ENCODE data around the gene LIPJ.

The LIPJ gene

DNA sequence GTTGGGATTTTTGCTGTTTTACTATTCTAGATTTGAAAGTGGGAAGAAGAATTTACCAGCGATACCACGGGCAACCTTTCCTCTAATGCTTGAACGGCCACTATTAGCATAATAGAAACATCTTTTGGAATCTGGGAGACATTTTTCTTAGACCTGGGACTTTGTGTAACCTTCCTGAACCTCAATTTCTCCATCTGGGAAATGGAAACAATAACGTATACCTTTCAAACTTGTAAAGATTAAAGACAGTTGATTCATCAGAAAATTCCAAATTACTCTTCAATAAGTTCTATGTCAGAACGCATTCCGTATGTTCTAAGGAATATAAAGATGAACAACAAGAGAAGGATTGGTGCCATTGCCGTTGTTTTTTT, 3.0 kb upstream of the LIPJ start:
- in situ Hi-C loops (cut with MboI; ENCODE audit: low pct_unique_long_range_greater_than_20kb, low sequenced_read_pairs): no loop called here

DNA sequence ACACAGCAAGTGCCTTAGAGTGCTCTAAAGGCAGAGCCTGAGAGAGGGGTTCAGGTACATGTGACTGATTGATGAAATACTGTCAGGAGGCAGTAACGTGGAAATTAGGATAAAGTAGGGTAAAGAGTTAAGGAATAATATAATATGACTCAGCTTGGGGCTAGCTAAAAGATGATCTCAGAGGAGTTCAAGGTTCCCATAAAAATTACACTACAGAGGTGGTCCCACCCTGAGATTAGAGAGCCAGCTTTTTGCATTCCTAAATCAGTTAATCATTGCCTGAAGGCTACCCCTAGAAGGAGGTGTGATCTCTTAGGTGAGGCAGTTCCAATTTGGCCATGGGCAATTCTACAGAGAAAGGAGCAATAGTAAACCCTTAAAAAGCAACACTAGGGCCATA, 5.8 kb downstream of the LIPJ start:
- in situ Hi-C loops (cut with MboI; ENCODE audit: low pct_unique_long_range_greater_than_20kb, low sequenced_read_pairs): no loop called here
- DNase-seq: no peak

More for the DNA sequence above, 3.0 kb upstream of the LIPJ start:
- DNase-seq: no peak

DNA sequence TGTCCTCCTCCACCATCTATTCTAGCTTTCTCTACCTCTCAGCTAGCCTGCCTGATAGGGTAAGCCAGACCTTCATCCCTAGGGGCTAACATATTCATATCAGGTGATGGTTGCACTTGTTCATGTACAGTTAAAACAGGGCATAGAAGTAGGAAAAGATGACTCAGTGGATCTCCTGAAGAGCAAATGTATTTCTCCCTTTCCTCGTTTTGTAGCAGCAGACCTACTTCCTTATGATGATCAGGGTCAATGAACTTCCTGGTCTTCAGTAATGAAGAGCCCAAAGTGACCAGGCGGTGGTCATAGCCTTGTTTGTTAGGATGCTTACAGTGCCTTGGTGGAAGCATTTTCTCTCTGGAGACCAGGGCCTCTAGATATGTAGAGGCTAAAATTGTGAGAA, 6.3 kb downstream of the LIPJ start:
- DNase-seq: no peak
- in situ Hi-C loops (cut with MboI; ENCODE audit: low pct_unique_long_range_greater_than_20kb, low sequenced_read_pairs): no loop called here

DNA sequence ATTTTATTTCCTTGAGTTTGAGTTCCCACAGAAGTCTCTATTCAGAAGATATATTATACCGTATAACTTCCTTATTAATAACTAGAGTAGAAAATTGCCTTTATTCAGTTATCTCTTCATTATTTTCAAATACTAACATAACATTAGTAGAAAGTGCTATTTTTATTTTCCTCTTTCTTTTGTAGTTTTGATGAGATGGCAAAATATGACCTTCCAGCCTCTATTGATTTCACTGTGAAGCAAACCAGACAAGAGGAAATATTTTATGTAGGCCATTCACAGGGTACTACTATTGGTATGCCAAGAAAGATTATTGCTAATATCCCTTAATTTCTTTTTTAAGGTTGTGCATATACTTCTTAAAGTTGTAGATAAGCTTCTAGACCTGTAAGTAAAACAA, 7.9 kb downstream of the LIPJ start:
- DNase-seq: no peak
- in situ Hi-C loops (cut with MboI; ENCODE audit: low pct_unique_long_range_greater_than_20kb, low sequenced_read_pairs): no loop called here

DNA sequence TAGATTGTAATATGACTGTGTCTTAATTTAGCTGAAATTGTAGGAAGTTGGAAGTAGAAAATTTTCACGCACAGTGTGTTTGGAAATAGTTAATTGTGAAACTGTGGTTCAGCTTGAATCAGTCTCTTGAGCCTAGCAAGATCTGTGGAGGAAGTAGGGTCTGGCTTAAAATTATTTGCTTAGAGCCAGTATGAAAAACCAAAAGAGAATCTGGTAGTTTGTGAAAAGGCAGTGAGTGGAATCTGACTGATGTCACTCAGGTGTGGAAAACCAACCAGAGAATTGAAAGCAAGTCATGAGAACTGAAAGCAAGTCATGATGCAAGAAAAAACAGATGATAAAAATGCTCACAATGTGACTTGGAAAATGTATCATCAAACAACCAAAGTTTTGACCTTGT, 11.5 kb downstream of the LIPJ start:
- in situ Hi-C loops (cut with MboI; ENCODE audit: low pct_unique_long_range_greater_than_20kb, low sequenced_read_pairs): no loop called here
- DNase-seq: peak; percentile 13

DNA sequence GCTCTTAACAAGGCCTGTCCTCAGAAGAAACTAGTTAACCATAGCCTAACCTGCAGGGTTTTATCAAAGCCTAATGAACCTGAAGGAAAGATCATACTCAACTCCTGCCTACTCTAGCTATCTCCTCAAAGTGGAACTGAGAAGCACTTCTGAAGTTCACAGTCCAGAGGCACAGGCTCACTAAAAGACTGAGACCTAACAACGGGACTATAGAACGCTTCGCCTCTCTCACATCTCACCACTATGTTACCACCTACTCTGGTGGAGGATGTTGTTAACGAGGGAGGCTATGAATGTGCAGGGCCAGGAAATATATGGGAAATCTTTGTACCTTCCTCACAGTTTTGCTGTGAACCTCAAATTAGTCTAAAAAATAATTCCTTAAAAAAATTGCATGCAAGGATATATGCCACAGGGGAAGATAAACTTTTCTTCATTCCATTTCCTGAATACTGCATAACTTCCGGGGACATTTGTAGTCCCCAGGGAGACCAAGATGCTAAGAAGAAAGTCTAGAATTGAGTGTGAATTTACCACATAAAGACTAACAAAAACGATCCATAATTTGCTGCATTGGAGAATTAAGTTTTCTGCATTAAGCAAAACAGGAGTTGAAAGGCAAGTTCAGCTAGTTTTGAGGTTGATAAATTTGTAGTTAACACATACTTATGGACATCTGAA, 21.6 kb downstream of the LIPJ start:
- no peak for DNase-seq
- in situ Hi-C loops (cut with MboI; ENCODE audit: low pct_unique_long_range_greater_than_20kb, low sequenced_read_pairs): no loop called here

DNA sequence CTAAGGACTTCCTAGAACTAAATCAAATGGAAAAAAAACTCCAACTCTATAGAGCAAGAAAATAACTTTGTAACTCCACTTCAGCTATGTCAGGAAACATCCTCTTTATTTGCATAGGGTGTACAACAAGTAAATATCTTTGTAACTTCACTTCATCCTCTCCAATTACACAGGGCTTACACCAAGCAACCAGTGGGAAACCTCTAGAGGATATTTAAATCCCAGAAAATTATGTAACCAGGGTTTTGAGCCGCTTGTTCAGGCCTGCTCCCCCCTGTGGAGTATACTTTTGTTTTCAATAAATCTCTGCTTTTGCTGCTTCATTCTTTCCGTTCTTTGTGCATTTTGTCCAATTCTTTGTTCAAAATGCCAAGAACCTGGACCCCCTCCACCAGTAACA, 22.2 kb downstream of the LIPJ start:
- in situ Hi-C loops (cut with MboI; ENCODE audit: low pct_unique_long_range_greater_than_20kb, low sequenced_read_pairs): no loop called here
- DNase-seq: no peak

DNA sequence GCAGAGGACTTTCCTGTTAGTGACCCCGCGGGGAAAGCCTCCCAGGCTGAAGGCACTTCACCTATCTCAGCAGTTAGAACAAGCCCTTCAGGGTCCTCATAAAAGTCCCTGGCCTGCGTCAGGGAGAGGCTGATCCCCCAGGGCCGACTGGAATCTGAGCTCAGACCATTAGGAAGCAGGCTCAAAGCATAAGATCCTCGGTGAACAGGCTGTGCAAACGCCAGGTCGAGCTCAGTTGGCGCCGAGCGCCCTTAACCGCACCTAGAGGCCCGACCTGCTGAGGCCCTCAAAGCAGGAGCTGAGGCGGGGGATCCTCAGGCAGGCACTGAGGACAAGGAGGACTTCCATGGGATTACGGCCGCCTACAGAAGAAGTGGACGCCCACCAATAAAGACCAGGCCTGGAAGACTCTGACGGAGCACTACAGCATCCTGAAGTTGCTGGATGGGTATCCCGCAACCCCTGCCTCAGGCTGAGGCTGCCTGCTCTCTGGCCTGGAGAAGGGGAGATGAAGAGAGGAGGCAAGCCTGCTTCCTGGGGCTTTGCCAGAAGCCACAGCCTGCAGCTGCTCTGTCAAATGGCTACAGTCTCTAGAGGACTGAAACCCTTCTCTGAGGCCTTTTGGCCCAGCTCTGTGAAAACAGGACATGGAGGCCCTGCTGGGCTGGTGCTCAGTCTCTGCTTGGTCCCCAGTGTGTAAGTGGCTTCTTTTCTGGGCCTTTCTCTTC, 29.9 kb downstream of the LIPJ start:
- no peak for DNase-seq
- in situ Hi-C loops (cut with MboI; ENCODE audit: low pct_unique_long_range_greater_than_20kb, low sequenced_read_pairs): no loop called here

DNA sequence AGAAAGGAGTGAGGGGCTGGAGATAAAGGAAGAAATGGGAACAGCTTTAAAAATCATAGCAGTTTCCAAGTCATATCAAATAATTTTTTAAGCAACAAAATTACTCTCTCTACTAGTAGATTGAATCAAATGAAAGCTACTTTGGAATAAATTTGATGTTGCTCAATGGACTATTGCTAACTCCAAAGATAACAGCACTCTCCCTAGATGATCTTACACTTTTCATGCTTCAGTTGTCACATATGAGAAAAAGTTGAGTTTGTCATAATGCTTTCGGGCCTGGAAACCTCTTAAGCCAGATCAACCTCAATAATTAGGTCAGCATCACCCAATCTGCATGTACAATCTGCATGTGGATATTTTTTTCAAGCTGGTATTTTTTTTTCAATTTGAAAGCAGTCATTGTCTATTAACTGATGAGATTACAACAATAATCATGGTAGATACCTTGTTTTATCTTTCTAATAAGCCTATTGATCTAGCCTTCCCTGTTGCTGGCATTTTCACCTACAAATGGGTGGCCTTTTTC, 31.3 kb downstream of the LIPJ start:
- DNase-seq: no peak
- in situ Hi-C loops (cut with MboI; ENCODE audit: low pct_unique_long_range_greater_than_20kb, low sequenced_read_pairs): no loop called here

DNA sequence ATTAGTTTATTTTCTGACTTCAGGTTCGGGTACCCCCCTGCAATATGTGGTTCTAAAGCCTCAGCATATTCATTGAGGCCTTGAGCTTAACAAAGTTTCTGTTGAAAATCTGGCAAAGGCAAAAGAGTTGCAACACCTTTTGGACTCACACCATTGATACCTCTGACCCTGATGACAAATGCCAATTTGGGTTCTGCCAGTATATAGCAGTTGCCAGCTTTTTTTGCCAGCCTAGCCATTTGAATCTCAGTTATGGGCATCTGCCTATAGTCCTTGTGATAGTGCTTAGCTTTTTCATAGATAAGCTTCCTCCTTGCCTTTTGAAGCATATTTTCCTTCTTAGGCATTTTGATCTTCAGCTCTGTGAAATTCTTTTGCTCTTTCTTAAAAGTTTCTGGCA, 31.9 kb downstream of the LIPJ start:
- in situ Hi-C loops (cut with MboI; ENCODE audit: low pct_unique_long_range_greater_than_20kb, low sequenced_read_pairs): no loop called here

DNA sequence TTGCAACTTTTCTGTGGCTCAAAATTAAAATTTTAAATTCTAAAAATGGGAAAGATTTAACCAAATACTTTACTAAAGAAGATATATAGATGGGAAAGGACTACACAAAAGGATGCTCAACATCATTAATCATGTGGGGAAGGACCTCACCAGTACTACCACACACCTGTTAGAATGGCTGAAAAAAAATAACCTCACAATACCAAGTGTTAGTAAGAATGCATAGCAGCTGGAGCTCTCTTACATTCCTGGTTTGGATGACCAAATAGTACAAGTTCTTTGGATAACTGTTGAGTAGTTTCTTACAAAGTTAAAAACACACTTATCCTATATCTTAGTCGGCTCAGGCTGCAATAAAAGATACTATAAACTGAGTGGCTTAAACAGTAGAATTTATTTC, 33.9 kb downstream of the LIPJ start:
- in situ Hi-C loops (cut with MboI; ENCODE audit: low pct_unique_long_range_greater_than_20kb, low sequenced_read_pairs): no loop called here

More for the DNA sequence above, 31.9 kb downstream of the LIPJ start:
- DNase-seq: no peak

DNA sequence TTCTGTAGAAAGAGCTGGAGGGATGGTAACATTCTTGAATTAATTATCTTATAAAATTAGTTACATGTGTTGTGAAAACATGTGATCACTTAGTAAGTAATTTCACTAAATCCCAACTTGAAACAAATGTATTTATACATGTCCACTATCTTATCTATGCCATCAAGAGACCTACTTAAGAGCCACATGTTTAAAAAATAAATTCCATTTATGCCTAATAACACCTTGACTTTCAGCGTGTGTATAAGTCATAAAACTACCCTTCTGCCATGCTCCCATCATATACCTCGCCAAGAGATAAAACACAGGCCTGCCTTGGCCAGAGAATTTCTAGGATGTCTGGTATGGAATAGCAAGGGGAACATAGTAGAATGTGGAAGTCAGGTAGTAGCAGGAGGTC, 37.3 kb downstream of the LIPJ start:
- in situ Hi-C loops (cut with MboI; ENCODE audit: low pct_unique_long_range_greater_than_20kb, low sequenced_read_pairs): no loop called here
- no peak for DNase-seq

More for the DNA sequence above, 33.9 kb downstream of the LIPJ start:
- DNase-seq: no peak

DNA sequence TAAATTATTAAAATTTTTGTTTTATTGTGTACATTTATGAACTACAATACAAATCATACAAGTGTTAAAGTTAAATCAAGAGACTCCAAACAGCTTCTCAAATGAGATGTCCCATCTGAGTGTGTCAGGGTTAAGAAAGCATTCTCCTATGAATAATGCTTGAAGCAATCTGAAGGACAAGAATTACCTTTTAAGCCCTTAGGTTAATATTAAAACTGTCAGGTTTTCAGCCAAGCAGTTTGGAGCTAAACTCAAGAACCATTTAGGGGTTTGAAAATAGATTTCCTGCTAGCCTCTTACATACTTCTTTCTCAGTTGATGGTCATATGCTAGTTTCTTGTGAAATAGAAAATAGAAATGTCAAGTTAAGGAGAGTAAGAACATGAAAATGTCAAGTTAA, 38.3 kb downstream of the LIPJ start:
- in situ Hi-C loops (cut with MboI; ENCODE audit: low pct_unique_long_range_greater_than_20kb, low sequenced_read_pairs): no loop called here
- no peak for DNase-seq

DNA sequence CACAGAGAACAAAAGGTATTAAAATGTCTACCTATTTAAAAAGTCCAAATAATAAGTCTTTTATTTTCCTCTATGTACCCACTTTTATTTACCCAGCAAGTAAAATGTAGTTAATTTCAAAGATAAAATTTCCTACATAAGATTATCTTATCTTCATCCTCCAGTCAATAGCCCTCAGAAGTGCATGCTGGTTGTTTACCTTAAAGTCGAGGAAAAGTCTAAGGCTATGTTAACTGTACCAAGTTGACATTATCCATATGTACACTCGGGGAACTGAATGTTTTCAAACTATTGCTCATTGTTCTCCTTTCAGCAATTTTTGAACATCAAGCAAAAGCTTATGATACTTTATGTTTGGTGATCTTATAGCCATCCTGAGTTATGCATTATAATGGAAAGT, 53.6 kb downstream of the LIPJ start:
- in situ Hi-C loops (cut with MboI; ENCODE audit: low pct_unique_long_range_greater_than_20kb, low sequenced_read_pairs): no loop called here
- DNase-seq: no peak

DNA sequence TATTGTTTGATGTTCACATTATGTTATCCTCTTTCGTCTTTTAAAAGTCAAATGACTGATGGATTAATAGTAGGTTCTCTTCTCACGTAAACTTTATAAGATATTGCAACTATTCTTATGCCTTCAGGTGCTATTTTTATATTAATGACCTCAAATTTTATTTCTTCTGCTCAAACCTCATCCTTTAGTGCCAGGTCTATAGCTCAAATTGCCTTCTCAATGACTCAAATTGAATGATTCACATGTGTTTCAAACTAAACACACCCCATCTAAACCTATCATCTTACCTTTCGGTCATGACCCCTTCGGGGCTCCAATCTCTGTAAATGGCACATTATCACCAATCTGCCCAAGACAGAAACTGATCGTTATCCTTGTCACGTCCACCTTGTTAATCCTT, 55.6 kb downstream of the LIPJ start:
- no peak for DNase-seq
- in situ Hi-C loops (cut with MboI; ENCODE audit: low pct_unique_long_range_greater_than_20kb, low sequenced_read_pairs): no loop called here

DNA sequence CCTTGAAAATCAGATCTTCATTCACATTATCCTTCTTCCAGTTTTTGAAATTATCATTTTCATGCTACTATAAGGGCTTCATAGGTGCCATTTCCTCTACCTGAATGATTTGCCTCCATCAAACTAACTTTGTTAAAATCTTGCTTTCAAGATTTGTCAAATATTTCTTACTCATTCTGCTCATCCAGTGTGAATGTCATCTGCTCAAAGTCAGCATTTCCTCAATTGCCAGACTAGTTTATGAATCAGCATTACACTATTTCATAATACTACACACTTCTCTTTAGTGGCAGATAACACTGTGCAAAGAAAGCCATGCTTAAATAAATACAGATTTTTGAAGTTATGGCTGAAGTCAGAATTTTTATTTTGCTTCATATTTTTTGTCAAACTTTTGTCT, 56.4 kb downstream of the LIPJ start:
- no peak for DNase-seq
- in situ Hi-C loops (cut with MboI; ENCODE audit: low pct_unique_long_range_greater_than_20kb, low sequenced_read_pairs): no loop called here

DNA sequence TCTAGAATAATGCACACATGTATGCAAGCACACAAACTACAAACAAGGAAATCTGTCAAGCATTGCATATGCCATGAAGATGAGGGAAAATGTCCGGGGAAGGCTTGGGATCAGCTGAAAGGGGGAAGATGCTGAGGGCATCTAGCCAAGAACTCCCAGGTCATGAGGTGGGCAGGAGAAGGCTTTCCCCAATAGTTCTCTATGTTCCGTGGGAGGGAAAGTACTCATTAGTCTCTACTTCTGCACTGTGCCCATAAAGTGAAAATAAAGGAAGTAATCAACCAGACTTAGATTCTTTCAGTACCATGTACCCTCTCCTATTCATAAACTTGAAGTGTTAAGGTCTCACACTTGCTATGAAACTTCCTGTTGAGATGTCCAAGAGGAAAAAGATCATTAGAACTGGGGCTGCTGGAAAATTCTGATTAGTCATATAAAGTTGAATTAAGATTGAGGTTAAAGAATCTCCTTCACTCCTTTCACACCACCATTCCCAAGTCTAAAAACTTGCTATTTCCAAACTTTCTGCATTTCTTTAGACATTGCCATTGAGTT, 60.6 kb downstream of the LIPJ start:
- in situ Hi-C loops (cut with MboI; ENCODE audit: low pct_unique_long_range_greater_than_20kb, low sequenced_read_pairs): no loop called here
- peak; percentile 14 for DNase-seq

DNA sequence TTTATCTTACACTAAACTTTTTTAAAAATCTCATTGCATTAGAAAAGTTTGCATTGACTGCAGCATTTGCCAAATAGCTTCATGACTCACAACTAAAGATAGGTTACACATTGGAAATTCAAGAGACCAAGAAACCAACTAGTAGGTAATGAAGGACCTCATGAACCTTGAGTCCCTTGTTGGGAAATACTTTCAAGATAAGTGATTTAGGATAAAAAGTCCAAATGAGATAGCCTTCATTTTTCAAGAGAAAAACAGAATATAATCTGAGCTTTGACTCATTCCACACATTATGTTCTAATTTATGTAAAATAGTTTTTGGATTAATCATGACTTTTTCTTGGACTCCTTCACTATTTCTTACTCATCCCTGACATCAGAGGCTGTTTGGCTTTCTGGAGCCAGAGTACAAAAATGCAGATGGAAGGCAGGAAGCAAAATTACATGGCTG, 64.6 kb downstream of the LIPJ start:
- in situ Hi-C loops (cut with MboI; ENCODE audit: low pct_unique_long_range_greater_than_20kb, low sequenced_read_pairs): no loop called here
- DNase-seq: no peak

DNA sequence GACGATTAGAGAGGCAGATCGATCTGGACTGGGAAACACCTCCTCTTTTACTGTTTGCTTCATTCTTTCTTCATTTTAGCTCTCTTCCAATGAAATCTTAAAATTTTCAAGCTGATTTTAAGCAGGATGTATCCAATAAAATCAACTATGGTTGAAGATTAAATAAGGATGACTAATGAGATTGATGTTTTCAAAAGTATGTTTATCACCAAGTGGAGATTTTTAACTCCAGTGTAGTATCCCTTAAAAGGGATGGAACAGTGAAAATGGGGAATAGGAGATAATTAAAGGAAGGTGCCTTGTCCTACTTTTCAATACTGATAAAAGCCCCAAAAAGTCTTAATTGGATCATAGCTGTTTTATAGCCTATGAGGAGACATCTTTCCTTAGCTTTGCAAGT, 66.1 kb downstream of the LIPJ start:
- in situ Hi-C loops (cut with MboI; ENCODE audit: low pct_unique_long_range_greater_than_20kb, low sequenced_read_pairs): no loop called here

More for the DNA sequence above, 66.1 kb downstream of the LIPJ start:
- DNase-seq: no peak

All from KBM-7 (cell line).